ENCODE data around the gene RPL10. TPM values are rescaled to one million over a fixed set of nuclear protein-coding genes. Genes with fewer than 3 reads are reported as not detected.
A peak's percentile ranks its signal among the peaks of the same experiment; 100 is the strongest.
"Not testable (repeated sequence)": the region's sequence is repeated elsewhere in the genome, so short reads cannot be mapped to it uniquely, and the experiment has no call there.

RPL10 gene
- total RNA-seq, 8 experiments from 2014 or later, result 1,839 to 5,261 (median 3,045) TPM

DNA sequence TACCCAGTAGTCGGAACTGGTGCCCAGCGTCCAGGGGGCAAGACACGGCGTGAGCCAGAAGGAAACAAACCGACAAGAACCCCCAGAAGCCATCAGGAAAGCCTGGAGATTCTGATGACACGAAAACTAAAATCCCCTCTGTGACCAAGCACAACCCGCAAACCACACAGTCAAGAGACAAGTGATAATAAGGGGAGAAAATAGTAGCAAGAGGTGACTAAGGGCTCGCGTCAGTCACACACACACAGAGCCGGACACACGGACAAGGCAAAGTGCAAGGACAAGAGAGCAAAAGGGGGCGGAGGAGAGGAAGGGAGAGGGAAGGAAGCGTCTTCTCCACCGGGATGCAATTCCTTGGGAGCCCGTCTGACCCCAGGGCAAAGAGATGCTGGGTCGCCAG, 9.5 kb upstream of the RPL10 start:
- in situ Hi-C loops (cut with MboI; ENCODE audit: low pct_unique_long_range_greater_than_20kb in 2 of 9, low sequenced_read_pairs in 9 of 9, unreplicated experiment in 9 of 9); H3K4me3 ChIP-seq; H3K4me1 ChIP-seq (replicated peaks in 1 of 2); H3K27ac ChIP-seq; ATAC-seq (replicated peaks in 6 of 8): not testable (repeated sequence)
- no CpG with 5 or more reads among the region's 16 CpGs for WGBS, 10 experiments

DNA sequence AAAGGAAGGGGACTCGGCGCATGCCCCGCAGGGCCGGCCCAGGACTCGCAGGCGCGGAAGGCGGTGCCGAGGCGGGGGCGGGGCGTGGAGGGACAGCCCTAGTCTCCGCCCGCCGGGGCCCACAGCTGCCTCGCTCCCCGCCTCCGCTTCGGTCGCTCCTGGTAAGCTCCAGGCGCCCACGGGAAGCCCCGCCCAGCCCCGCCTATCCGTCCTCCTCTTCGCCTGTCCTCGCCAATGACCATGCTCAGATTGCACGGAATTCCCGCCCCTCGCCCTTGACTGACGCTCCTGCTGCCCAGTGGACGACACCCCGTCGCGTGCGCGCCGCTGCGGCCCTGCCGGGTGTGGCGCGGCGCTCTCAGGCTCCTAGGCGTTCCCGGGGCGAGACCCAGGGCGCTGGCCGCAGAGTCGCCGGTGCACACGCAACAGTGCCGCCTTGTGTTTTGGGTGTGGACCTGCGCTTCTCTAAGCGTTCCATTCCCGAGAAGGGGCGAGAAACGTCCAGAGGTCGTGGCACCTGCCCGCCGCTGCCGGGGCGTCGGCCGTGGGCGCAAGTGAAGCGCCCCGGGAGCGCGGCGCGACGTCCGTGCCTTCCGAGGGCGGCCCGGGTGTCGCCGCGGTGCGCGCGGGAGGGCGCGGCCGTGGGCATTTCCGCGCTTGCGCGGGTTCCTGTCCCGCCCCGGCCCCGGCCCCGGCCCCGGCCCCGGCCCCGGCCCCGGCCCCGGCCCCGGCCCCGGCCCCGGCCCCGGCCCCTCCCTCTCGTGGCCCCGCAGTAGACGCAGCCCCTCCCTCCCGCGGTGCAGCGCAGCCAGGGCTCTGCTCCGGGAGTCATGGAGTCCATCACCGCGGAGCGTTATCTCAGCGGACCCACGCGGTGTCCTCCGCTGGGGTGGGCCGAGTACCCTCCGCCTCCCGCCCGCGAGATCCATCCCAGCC, 8.1 kb upstream of the RPL10 start:
- peak overlapping the region in 3 of 5 donors; percentile 25 to 65 (median 46) for H3K4me3 ChIP-seq
- in situ Hi-C loops (cut with MboI; ENCODE audit: low pct_unique_long_range_greater_than_20kb in 2 of 9, low sequenced_read_pairs in 9 of 9, unreplicated experiment in 9 of 9); H3K4me1 ChIP-seq (replicated peaks in 1 of 2): not testable (repeated sequence)
- WGBS, 10 experiments, result no CpG with 5 or more reads among the region's 121 CpGs
- peak overlapping the region in 1 of 2 donors; percentile 97 for H3K27ac ChIP-seq
- peak; percentile 77 to 85 (median 82) for ATAC-seq (replicated peaks in 6 of 8)

DNA sequence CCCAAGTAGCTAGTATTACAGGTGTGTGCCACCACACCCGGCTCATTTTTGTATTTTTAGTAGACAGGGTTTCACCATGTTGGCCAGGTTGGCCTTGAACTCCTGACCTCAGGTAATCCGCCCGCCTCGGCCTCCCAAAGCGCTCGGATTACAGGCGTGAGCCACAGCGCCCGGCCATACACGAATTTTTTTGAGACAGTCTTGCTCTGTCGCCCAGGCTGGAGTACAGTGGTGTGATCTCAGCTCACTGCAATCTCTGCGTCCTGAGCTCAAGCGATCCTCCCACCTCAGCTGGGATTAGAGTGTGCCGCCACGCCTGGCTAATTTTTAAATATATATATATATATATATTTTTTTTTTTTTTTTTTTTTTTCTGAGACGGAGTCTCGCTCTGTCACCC, 1.8 kb upstream of the RPL10 start:
- Histone ChIP-seq H3K4me3 (peak overlapping the region in 3 of 5 donors; percentile 76 to 86 (median 84)), H3K27ac (peak overlapping the region in 1 of 2 donors; percentile 99), H3K4me1 (replicated peaks in 1 of 2) (peaks cover 14 to 18% of the 10 kb centered on the region in 2 donors)
- 61 to 100% (median 75%) methylated on average over 2 to 14 of the region's 17 CpGs; no CpG with 5 or more reads in 7 of the 10 experiments for WGBS, 10 experiments
- in situ Hi-C loops (cut with MboI; ENCODE audit: low pct_unique_long_range_greater_than_20kb in 2 of 9, low sequenced_read_pairs in 9 of 9, unreplicated experiment in 9 of 9); ATAC-seq (replicated peaks in 6 of 8): not testable (repeated sequence)

DNA sequence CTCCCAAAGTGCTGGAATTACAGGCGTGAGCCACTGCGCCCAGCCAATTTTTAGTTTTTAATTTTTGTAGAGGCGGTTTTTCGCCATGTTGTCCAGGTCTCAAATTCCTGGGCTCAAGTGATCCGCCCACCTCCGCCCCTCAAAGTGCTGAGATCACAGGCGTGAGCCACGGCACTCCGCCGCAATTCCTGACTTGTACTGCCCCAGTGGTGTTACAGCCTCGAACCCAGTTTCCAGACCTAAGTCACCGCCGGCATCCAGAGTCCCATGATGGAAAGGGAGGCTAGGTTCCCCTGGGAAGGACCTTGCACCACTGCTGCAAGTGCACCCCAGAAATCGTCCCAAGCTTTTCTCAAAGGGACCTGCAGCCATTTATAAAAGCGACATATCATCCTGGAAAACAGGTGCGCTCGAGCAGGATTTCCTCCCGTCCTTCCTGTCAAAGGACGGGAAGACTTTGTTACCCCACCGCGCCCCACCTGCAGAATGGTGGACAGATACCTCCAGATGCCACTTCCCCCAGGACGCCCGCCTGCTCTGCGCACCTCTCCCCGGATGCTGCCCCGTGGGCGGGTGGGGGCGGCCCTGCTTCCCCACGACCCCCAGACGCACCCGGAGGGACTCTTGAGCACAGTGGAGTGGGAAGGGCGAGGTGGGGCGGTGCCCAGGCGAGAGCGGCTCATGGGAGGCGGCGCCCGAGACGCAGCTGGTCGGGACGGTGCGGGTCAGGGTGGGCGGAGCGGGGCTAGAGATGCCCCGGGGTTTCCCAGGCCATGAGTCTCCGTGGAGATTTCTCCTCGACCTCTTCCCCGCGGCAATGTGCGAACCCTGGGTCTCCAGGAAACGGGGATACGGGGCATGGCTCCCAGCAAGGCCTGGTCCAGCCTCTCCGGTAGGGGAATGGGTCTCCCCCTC, 947 bp upstream of the RPL10 start:
- H3K27ac ChIP-seq, result peak overlapping the region; percentile 99
- peaks cover 14 to 18% of the 10 kb centered on the region in 2 donors for H3K4me1 ChIP-seq (replicated peaks in 1 of 2)
- ATAC-seq (replicated peaks in 6 of 8), result peak; percentile 40 to 80 (median 71)
- 0 to 100% (median 47%) methylated on average over 1 to 8 of the region's 53 CpGs; no CpG with 5 or more reads in 7 of the 10 experiments for WGBS, 10 experiments
- H3K4me3 ChIP-seq, result peak overlapping the region; percentile 58 to 86 (median 76)
- in situ Hi-C loops (cut with MboI; ENCODE audit: low pct_unique_long_range_greater_than_20kb in 2 of 9, low sequenced_read_pairs in 9 of 9, unreplicated experiment in 9 of 9), result no loop called here

DNA sequence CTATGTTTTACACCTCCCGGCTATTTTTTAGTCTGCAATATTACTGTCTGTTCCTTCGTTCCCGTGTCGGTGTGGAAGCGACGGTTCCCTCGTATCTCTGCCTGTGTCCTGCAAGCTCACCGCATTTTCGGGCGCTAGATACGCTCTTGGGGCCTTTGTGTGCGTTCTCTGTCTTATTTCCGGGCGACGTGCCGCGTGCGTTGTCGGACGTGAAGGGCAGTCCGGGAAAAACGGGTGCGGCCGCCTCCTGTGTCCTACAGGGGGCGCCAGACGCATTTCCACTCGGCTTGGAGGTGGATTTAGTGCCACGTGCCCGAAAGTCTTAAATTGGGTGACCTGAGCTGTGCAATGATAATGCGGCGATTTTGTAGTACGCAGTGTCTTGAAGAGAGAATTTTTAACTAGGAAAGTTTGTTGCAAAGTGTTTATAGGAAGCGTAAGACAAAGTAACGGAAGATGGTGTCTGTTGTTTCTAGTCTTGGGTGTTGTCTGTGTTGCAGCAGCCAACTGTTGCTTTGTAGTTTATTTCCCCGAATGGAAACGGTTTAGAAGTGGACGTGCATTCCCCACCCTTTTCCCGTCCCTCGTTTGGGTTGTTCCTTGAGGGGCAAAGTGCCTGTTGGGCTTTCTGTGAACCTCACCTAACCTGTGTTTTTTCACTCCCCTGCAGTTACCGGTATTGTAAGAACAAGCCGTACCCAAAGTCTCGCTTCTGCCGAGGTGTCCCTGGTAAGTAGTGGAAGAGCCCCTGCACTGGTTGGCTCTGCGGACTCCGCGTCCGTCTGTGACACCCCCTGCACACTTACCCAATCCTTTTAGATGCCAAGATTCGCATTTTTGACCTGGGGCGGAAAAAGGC, 720 bp downstream of the RPL10 start:
- WGBS, 10 experiments, result 0 to 35% (median 19%) methylated on average over 6 to 40 of the region's 49 CpGs; no CpG with 5 or more reads in 6 of the 10 experiments
- peak in 2 of 8 experiments; percentile 0 to 1 for ATAC-seq (replicated peaks in 6 of 8)
- H3K4me1 ChIP-seq (replicated peaks in 1 of 2), result peaks cover 14 to 18% of the 10 kb centered on the region in 2 donors
- H3K27ac ChIP-seq, result peak overlapping the region; percentile 99
- in situ Hi-C loops (cut with MboI; ENCODE audit: low pct_unique_long_range_greater_than_20kb in 2 of 9, low sequenced_read_pairs in 9 of 9, unreplicated experiment in 9 of 9), result no loop called here
- H3K4me3 ChIP-seq, result peak overlapping the region; percentile 58 to 86 (median 76)

DNA sequence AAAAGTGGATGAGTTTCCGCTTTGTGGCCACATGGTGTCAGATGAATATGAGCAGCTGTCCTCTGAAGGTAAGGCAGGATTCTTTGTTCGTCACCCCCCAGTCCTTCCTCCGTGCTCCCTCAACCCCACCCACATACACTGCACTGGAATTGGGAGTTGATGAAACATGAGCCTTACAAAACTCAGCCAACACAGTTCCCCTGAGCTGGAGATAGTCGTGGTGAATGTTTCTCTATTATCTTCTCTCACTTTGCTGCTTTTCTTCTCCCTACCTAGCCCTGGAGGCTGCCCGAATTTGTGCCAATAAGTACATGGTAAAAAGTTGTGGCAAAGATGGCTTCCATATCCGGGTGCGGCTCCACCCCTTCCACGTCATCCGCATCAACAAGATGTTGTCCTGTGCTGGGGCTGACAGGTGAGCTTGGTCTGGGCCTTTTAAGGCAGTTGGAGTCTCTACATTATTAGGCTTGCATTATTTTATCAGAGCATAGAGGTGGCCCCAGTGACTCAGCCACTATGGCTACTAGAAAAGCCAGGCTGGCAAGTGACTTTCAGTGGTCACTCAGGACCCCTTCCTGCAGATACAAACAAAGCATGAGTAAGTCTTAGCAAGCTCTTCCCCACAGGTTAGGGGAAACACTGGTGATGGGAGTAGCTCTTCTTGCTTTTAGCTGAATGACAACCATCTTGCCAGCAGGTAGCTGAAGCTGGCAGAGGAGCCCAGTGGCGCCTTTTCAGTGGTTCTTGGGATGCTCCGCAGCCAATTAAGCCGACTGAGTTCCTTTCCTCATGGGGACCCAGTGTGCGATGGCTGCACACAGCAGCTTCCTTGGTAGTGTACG, 1.6 kb downstream of the RPL10 start:
- WGBS, 10 experiments, result 47 to 50% methylated on average over 1 to 5 of the region's 14 CpGs; no CpG with 5 or more reads in 8 of the 10 experiments
- Histone ChIP-seq H3K4me1 (replicated peaks in 1 of 2) (peaks cover 14 to 18% of the 10 kb centered on the region in 2 donors), H3K27ac (peak overlapping the region in 1 of 2 donors; percentile 99), H3K4me3 (peak overlapping the region; percentile 58 to 86 (median 76))
- in situ Hi-C loops (cut with MboI; ENCODE audit: low pct_unique_long_range_greater_than_20kb in 2 of 9, low sequenced_read_pairs in 9 of 9, unreplicated experiment in 9 of 9), result no loop called here
- ATAC-seq (replicated peaks in 6 of 8), result no peak

DNA sequence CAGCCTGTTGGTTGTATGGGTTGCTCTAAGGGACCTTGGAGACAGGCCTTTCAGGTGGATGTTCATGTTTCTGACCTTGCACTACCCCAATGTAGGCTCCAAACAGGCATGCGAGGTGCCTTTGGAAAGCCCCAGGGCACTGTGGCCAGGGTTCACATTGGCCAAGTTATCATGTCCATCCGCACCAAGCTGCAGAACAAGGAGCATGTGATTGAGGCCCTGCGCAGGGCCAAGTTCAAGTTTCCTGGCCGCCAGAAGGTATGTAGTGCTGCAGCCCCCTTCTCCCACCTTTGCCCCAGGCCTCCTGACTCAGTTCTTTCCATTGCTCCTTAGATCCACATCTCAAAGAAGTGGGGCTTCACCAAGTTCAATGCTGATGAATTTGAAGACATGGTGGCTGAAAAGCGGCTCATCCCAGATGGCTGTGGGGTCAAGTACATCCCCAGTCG, 2.2 kb downstream of the RPL10 start:
- H3K4me3 ChIP-seq; in situ Hi-C loops (cut with MboI; ENCODE audit: low pct_unique_long_range_greater_than_20kb in 2 of 9, low sequenced_read_pairs in 9 of 9, unreplicated experiment in 9 of 9); ATAC-seq (replicated peaks in 6 of 8); H3K27ac ChIP-seq: not testable (repeated sequence)
- WGBS, 10 experiments, result 67% methylated on average over 1 of the region's 6 CpGs; no CpG with 5 or more reads in 9 of the 10 experiments
- peaks cover 14 to 18% of the 10 kb centered on the region in 2 donors for H3K4me1 ChIP-seq (replicated peaks in 1 of 2)

DNA sequence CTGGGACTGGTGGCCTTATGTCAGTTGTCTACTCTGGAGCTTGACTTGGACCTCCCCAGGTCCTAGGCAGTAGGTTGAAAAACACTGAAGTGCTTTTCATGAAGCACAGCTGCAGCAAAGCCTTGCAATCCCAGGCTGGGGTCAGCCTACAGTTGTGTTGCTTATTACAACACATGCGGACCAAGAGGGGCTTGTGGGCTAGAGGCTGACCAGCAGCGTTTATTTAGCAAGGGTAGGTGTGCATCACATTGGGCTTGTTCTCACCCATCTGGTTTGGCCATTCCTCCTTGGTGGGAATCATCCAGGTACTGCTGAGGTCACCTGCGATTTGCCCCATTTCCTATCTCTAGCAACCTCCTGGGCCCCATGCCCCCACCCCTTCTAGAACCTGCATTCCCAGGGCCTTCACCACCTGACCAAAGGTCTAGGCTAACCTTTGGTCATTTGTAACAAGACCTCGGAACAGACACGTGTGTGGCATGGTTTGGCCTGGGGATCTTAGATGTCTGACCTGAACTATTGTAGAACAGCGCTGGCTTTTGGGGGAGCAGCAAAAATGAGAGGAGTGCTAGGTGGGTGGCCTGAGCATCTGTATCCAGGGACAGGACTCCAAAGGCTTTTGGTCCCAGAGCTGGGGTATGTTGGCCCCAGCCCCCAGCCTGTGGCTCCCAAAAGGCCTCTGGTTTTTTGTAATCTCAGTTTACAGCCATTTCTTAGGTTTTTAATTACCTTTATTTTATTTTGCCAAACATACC, 3.0 kb downstream of the RPL10 start:
- ATAC-seq (replicated peaks in 6 of 8), result peak in 3 of 8 experiments; percentile 1 to 7 (median 1)
- Histone ChIP-seq H3K27ac (no peak overlapping the region), H3K4me1 (replicated peaks in 1 of 2) (peaks cover 14 to 18% of the 10 kb centered on the region in 2 donors), H3K4me3 (no peak overlapping the region)
- in situ Hi-C loops (cut with MboI; ENCODE audit: low pct_unique_long_range_greater_than_20kb in 2 of 9, low sequenced_read_pairs in 9 of 9, unreplicated experiment in 9 of 9), result no loop called here
- 63% methylated on average over 3 of the region's 6 CpGs; no CpG with 5 or more reads in 9 of the 10 experiments for WGBS, 10 experiments

DNA sequence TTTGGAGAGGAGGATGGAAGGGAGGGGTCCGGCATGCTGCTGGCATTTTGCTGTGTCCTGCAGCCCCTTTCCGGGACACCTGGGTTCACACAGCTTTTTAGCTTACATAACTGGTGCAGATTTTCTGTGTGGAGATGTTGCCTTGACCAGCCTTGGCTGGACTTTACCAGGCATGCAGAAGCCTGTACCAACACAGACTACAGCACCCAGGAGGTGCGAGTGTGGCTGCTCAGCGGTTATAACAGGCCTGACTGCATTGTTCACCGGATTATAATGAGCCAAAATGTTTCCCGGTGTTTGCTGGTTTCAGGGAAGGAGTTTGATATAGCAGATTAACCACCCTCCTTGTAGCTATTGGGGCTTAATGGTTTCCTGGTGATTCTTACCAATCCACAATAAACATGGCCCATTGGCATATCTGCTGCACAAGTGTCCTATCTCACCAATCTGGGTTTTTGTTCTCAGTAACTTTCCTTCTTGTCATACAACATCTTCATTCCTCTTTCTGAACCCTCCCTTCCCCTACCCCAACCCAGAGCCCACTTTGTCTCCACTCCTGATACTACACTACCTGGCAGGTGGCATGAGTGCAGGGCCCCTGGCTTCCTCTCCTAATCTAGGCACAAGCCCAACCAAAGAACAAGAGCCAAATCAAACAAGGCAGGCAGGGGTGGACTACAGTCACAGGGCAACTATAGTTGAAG, 3.9 kb downstream of the RPL10 start:
- in situ Hi-C loops (cut with MboI; ENCODE audit: low pct_unique_long_range_greater_than_20kb in 2 of 9, low sequenced_read_pairs in 9 of 9, unreplicated experiment in 9 of 9), result no loop called here
- WGBS, 10 experiments, result 15 to 100% (median 40%) methylated on average over 1 to 3 of the region's 6 CpGs; no CpG with 5 or more reads in 5 of the 10 experiments
- H3K27ac ChIP-seq, result no peak overlapping the region
- no peak overlapping the region for H3K4me3 ChIP-seq
- peaks cover 10% of the 10 kb centered on the region in 2 donors for H3K4me1 ChIP-seq (replicated peaks in 1 of 2)
- peak in 3 of 8 experiments; percentile 1 to 4 (median 3) for ATAC-seq (replicated peaks in 6 of 8)

DNA sequence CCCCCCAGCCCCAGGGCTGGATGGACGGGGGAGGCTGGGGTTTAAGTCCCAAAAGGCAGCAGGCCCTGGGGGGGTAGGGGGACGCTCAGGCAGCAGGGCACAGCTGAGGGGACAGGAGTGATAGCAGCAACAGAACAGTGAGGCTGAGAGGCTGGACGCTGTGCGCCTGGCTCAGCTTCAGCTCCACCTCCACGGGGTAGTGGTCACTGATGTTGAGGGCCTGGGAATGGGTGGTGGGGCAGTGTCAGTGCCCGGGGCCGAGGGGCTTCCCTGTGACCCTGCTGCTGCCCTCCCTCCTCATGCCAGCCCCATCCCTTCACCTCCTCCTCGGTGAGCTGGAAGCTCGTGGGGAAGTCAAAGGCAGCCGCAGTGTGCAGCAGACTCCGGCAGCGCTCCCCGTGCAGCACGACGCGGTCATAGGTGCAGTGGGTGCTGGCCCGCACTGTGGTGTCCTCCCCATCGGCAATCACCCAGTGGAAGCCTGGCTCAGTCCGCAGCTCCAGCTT, 4.5 kb downstream of the RPL10 start:
- in situ Hi-C loops (cut with MboI; ENCODE audit: low pct_unique_long_range_greater_than_20kb in 2 of 9, low sequenced_read_pairs in 9 of 9, unreplicated experiment in 9 of 9), result no loop called here
- H3K27ac ChIP-seq, result no peak overlapping the region
- ATAC-seq (replicated peaks in 6 of 8), result peak in 5 of 8 experiments; percentile 0 to 19 (median 5)

More for the DNA sequence above, 4.5 kb downstream of the RPL10 start:
- Histone ChIP-seq H3K4me3 (no peak overlapping the region), H3K4me1 (replicated peaks in 1 of 2) (peaks cover 9 to 10% of the 10 kb centered on the region in 2 donors)
- no CpG with 5 or more reads among the region's 19 CpGs for whole genome bisulfite sequencing, 10 experiments
